H1 (cell line): ENCODE data around the gene CLBA1. TPM values are rescaled to one million over a fixed set of nuclear protein-coding genes. Genes with fewer than 3 reads are reported as not detected.

ENCODE experiments used
- CTCF ChIA-PET: fragments of 300-600 bp; sonication (Branson Sonifier 250); formaldehyde crosslinking; loops from one replicate; lab custom pipeline; 2021; ENCODE audit not compliant: partially characterized antibody; lab: Charles Lee
- POLR2A ChIA-PET: fragments of 300-600 bp; sonication (Branson Sonifier 250); formaldehyde crosslinking; loops from one replicate; lab custom pipeline; 2021; ENCODE audit warnings: inconsistent platforms; ENCODE audit not compliant: partially characterized antibody; lab: Charles Lee
- DNase-seq, 2 experiments: peaks; one replicate each; pipeline versions ENCODE4 v3.0.0 to v3.0.0-alpha.2; 2010 to 2022; ENCODE audit warnings: low spot score in 2 of 2, low read depth in 1 of 2, mixed read lengths in 1 of 2
- FAIRE-seq: peaks from 2 replicates; lab custom pipeline; 2011; peaks lifted over from hg19 to GRCh38; lab: Jason Lieb, UNC
- H2AFZ ChIP-seq: 2 replicates; pipeline ENCODE4 v1.8.1; 2012; ENCODE audit warnings: low read length, inconsistent platforms
- H2AK5ac ChIP-seq: 2 replicates; pipeline ENCODE4 v1.6.1; 2013; ENCODE audit warnings: low read depth, low read length
- H2BK120ac ChIP-seq: replicated peaks from 2 replicates; pipeline ENCODE3; 2013; ENCODE audit warnings: low read depth, low read length, inconsistent platforms
- H2BK12ac ChIP-seq: 2 replicates; pipeline ENCODE4 v1.6.1; 2013; ENCODE audit warnings: low read depth, low read length
- H2BK15ac ChIP-seq: 2 replicates; pipeline ENCODE4 v1.6.1; 2013; ENCODE audit warnings: low read length
- H2BK20ac ChIP-seq: 2 replicates; pipeline ENCODE4 v1.6.1; 2013; ENCODE audit warnings: low read length
- H2BK5ac ChIP-seq: 2 replicates; pipeline ENCODE4 v1.6.1; 2013; ENCODE audit warnings: low read depth, low read length
- H3K14ac ChIP-seq: 2 replicates; pipeline ENCODE4 v1.6.1; 2013; ENCODE audit warnings: inconsistent platforms; ENCODE audit not compliant: insufficient read length
- H3K18ac ChIP-seq: 2 replicates; pipeline ENCODE4 v1.6.1; 2013; ENCODE audit warnings: low read length; ENCODE audit errors: extremely low read depth
- H3K23ac ChIP-seq: 2 replicates; pipeline ENCODE4 v1.6.1; 2013; ENCODE audit warnings: inconsistent platforms; ENCODE audit not compliant: insufficient read length
- H3K23me2 ChIP-seq: 2 replicates; pipeline ENCODE4 v1.6.1; 2013; ENCODE audit warnings: low read depth, low read length
- H3K27ac ChIP-seq: 2 replicates; pipeline ENCODE4 v1.6.1; 2011; ENCODE audit warnings: low read depth, low read length, inconsistent platforms
- H3K27me3 ChIP-seq, 4 experiments: replicated peaks in 1 of 4; 1 replicate in 1 of 4; 2 replicates in 3 of 4; pipeline versions ENCODE4 v1.6.1 to v1.8.1; 2011 to 2013; ENCODE audit warnings: low read length in 3 of 4, mild to moderate bottlenecking in 3 of 4, inconsistent platforms in 2 of 4, mixed read lengths in 2 of 4, moderate library complexity in 1 of 4; ENCODE audit not compliant: control insufficient read depth in 3 of 4, insufficient read depth in 3 of 4; ENCODE audit errors: extremely low read depth in 1 of 4
- H3K36me3 ChIP-seq, 4 experiments: 2 replicates each; pipeline versions ENCODE4 v1.6.1 to v1.8.1; 2011 to 2013; ENCODE audit warnings: mild to moderate bottlenecking in 4 of 4, low read length in 3 of 4, moderate library complexity in 2 of 4, control low read depth in 1 of 4, inconsistent platforms in 1 of 4; ENCODE audit not compliant: insufficient read depth in 4 of 4, control insufficient read depth in 2 of 4
- H3K4ac ChIP-seq: replicated peaks from 2 replicates; pipeline ENCODE3; 2013; ENCODE audit warnings: low read length, low read depth, mixed read lengths, inconsistent platforms; ENCODE audit not compliant: insufficient read length
- H3K4me1 ChIP-seq, 4 experiments: replicated peaks in 1 of 4; 1 replicate in 1 of 4; 2 replicates in 3 of 4; pipeline versions ENCODE4 v1.6.1 to v1.8.1; 2011 to 2013; ENCODE audit warnings: low read length in 3 of 4, inconsistent platforms in 2 of 4, mixed read lengths in 1 of 4; ENCODE audit not compliant: insufficient read depth in 4 of 4, control insufficient read depth in 3 of 4
- H3K4me2 ChIP-seq, 2 experiments: 2 replicates each; pipeline versions ENCODE4 v1.6.1 to v1.8.1; 2011 to 2013; ENCODE audit warnings: low read depth in 2 of 2, low read length in 2 of 2, control low read depth in 1 of 2, inconsistent platforms in 1 of 2, mild to moderate bottlenecking in 1 of 2; ENCODE audit not compliant: insufficient read depth in 1 of 2
- H3K4me3 ChIP-seq, 4 experiments: fragments of 200-600, 300-600 bp in 1 of 4; sonication (generic), shearing (Covaris generic), sonication (Bioruptor Twin) in 1 of 4; 2 replicates each; pipeline versions ENCODE4 v1.5.1 to v1.8.1; 2011 to 2016; ENCODE audit warnings: low read length in 4 of 4, low read depth in 3 of 4, control low read depth in 2 of 4, inconsistent platforms in 2 of 4, mild to moderate bottlenecking in 2 of 4, mixed read lengths in 1 of 4, moderate library complexity in 1 of 4; ENCODE audit not compliant: insufficient read depth in 2 of 4; ENCODE audit errors: extremely low read depth in 1 of 4
- H3K56ac ChIP-seq: replicated peaks from 2 replicates; pipeline ENCODE3; 2013; ENCODE audit warnings: low read depth, mild to moderate bottlenecking, mixed read lengths, low read length, inconsistent platforms; ENCODE audit not compliant: insufficient read length
- H3K79me1 ChIP-seq: 2 replicates; pipeline ENCODE4 v1.6.1; 2013; ENCODE audit warnings: low read depth, low read length, control low read depth
- H3K79me2 ChIP-seq, 2 experiments: 2 replicates each; pipeline versions ENCODE4 v1.6.1 to v1.8.1; 2012 to 2013; ENCODE audit warnings: low read length in 2 of 2, mild to moderate bottlenecking in 2 of 2, inconsistent platforms in 1 of 2; ENCODE audit not compliant: insufficient read depth in 2 of 2, control insufficient read depth in 1 of 2
- H3K9ac ChIP-seq, 4 experiments: replicated peaks in 1 of 4; 1 replicate in 1 of 4; 2 replicates in 3 of 4; pipeline versions ENCODE4 v1.6.1 to v1.8.1; 2011 to 2013; ENCODE audit warnings: low read depth in 3 of 4, low read length in 3 of 4, control low read depth in 2 of 4, mild to moderate bottlenecking in 2 of 4, moderate library complexity in 2 of 4, inconsistent platforms in 1 of 4; ENCODE audit errors: extremely low read depth in 1 of 4
- H3K9me3 ChIP-seq, 2 experiments: 2 replicates each; pipeline versions ENCODE4 v1.6.1 to v1.8.1; 2012 to 2013; ENCODE audit warnings: mild to moderate bottlenecking in 2 of 2, moderate library complexity in 2 of 2, control low read depth in 1 of 2, inconsistent platforms in 1 of 2, low read depth in 1 of 2, low read length in 1 of 2, mixed read lengths in 1 of 2; ENCODE audit not compliant: insufficient read depth in 2 of 2
- H4K20me1 ChIP-seq, 2 experiments: replicated peaks in 1 of 2; 2 replicates each; pipeline versions ENCODE3 to v1.8.1; 2011 to 2013; ENCODE audit warnings: inconsistent platforms in 2 of 2, low read length in 2 of 2, mild to moderate bottlenecking in 1 of 2; ENCODE audit not compliant: insufficient read depth in 2 of 2, control insufficient read depth in 1 of 2
- H4K5ac ChIP-seq: 2 replicates; pipeline ENCODE4 v1.6.1; 2013; ENCODE audit warnings: low read length, low read depth, mixed read lengths, inconsistent platforms; ENCODE audit not compliant: insufficient read length
- H4K8ac ChIP-seq: 2 replicates; pipeline ENCODE4 v1.8.0; 2013; ENCODE audit warnings: mild to moderate bottlenecking, moderate library complexity, low read length, inconsistent platforms; ENCODE audit not compliant: insufficient read depth; ENCODE audit errors: extremely low read depth
- H4K91ac ChIP-seq: replicated peaks from 2 replicates; pipeline ENCODE3; 2013; ENCODE audit warnings: low read length, mixed read lengths, inconsistent platforms; ENCODE audit not compliant: insufficient read length
- WGBS, 2 experiments: shearing (Covaris generic) in 1 of 2; methylation state at CpG; one replicate each; pipeline versions ENCODE4 v1.1.6 to v1.1.7; 2013 to 2015; ENCODE audit warnings: low lambda C conversion rate in 2 of 2, mixed read lengths in 2 of 2, inconsistent platforms in 1 of 2, low coverage in 1 of 2, missing lambda C conversion rate in 1 of 2; ENCODE audit not compliant: insufficient replicate concordance in 2 of 2, insufficient coverage in 1 of 2, insufficient read length in 1 of 2; ENCODE audit errors: extremely low coverage in 1 of 2, missing lambda C conversion rate in 1 of 2; 5-methylcytosine and 5-hydroxymethylcytosine counted together
- polyA plus RNA-seq, 7 experiments: library from polyadenylated mRNA; depleted of rRNA in 3 of 7; stranded (reverse) in 5 of 7; unstranded in 2 of 7; fragments of >200 nt in 5 of 7; fragments of 200-250 nt in 2 of 7; gene quantifications; 1 replicate in 5 of 7; 2 replicates in 1 of 7; 4 replicates in 1 of 7; pipeline versions ENCODE4 v1.2.1 to v1.2.3, GENCODE V29; 2011 to 2013; ENCODE audit warnings: missing spikeins in 2 of 7, mixed read lengths in 2 of 7
- total RNA-seq: library from RNA; stranded (reverse); fragmentation: NEBNext Ultra II Directional; extraction: Animal tissue kit (Norgen Biotek cat#: 25700); gene quantifications from 2 replicates; pipeline ENCODE4 v1.2.1, GENCODE V29; 2021

Gene CLBA1
- total and polyA plus RNA-seq, 2 of the 8 experiments (the other 6 are each of a cell fraction or from before 2014, with no cell fraction given) = 1.6 to 2.4 TPM

GRCh38 chr14:104957146-104958113 lies 28.2 kb upstream of the CLBA1 start:
- no peak for DNase-seq
- Histone ChIP-seq H3K14ac (no peak overlapping the region), H2AK5ac (no peak overlapping the region), H3K56ac (no peak overlapping the region), H4K5ac (no peak overlapping the region), H3K27me3 (no peaks in the 10 kb centered on the region), H3K9ac (no peak overlapping the region; a peak in 1 of 7 replicates), H3K18ac (no peak overlapping the region), H4K8ac (no peak overlapping the region), H3K23me2 (no peaks in the 10 kb centered on the region), H2BK20ac (no peak overlapping the region), H3K79me2 (no peaks in the 10 kb centered on the region), H3K4me3 (no peak overlapping the region), H3K27ac (no peak overlapping the region), H4K91ac (no peak overlapping the region), H3K36me3 (no peaks in the 10 kb centered on the region), H3K23ac (no peak overlapping the region), H3K4me1 (no peaks in the 10 kb centered on the region), H3K9me3 (peaks cover 0 to 3% of the 10 kb centered on the region in 2 experiments; a peak in 1 of 4 replicates), H2AFZ (no peak overlapping the region), H3K4me2 (no peak overlapping the region), H3K4ac (no peak overlapping the region), H2BK120ac (no peak overlapping the region), H3K79me1 (no peaks in the 10 kb centered on the region), H2BK5ac (no peak overlapping the region), H4K20me1 (no peaks in the 10 kb centered on the region), H2BK15ac (no peak overlapping the region), H2BK12ac (no peak overlapping the region)
- CTCF ChIA-PET = interaction anchor here (0.6 kb wide), 1 partner anchor 1923 kb away, joined by 3 read pairs; no protein-coding TSS in a partner anchor
- POLR2A ChIA-PET = no interaction called here
- FAIRE-seq = no peak
- 83% methylated on average over 25 of the region's 25 CpGs; no CpG with 5 or more reads in 1 of the 2 experiments for WGBS, 2 experiments
